ENCODE results near the gene KIRREL1.

The KIRREL1 gene

GRCh38 chr1:157993147-157993917, at the start of gene KIRREL1:
TSS of gene KIRREL1 (plus strand) at chr1:157993645. CDS start at chr1:157993677, 32 bp downstream.
- DNase-seq = peak in 2 of 3 donors; percentile 32 to 57

GRCh38 chr1:157944663-157945280, 48.7 kb upstream of the KIRREL1 start:
- peak; percentile 54 to 86 (median 80) for DNase-seq

GRCh38 chr1:157948312-157949073, 45.0 kb upstream of the KIRREL1 start:
- peak; percentile 71 to 76 (median 75) for DNase-seq

GRCh38 chr1:157949074-157949354, 44.4 kb upstream of the KIRREL1 start:
- no peak for DNase-seq

GRCh38 chr1:157951230-157951629, 42.2 kb upstream of the KIRREL1 start:
- no peak for DNase-seq

GRCh38 chr1:157952601-157953000, 40.8 kb upstream of the KIRREL1 start:
- no peak for DNase-seq

GRCh38 chr1:157955221-157955620, 38.2 kb upstream of the KIRREL1 start:
- peak; percentile 68 to 87 (median 78) for DNase-seq

GRCh38 chr1:157955857-157956256, 37.6 kb upstream of the KIRREL1 start:
- DNase-seq = peak; percentile 63 to 83 (median 82)

GRCh38 chr1:157956732-157957131, 36.7 kb upstream of the KIRREL1 start:
- DNase-seq = peak; percentile 56 to 59 (median 58)

GRCh38 chr1:157958263-157958662, 35.2 kb upstream of the KIRREL1 start:
- DNase-seq = no peak

GRCh38 chr1:157959750-157960149, 33.7 kb upstream of the KIRREL1 start:
- DNase-seq = no peak

GRCh38 chr1:157960773-157961172, 32.7 kb upstream of the KIRREL1 start:
- no peak for DNase-seq

- peak; percentile 79 to 88 (median 85) for DNase-seq
These were observed 31.4 kb upstream of the KIRREL1 start for GRCh38 chr1:157961805-157962762.

- peak; percentile 81 to 88 (median 88) for DNase-seq
These were observed 29.7 kb upstream of the KIRREL1 start for GRCh38 chr1:157963713-157964112.

GRCh38 chr1:157965584-157965983, 27.9 kb upstream of the KIRREL1 start:
- DNase-seq = no peak

- no peak for DNase-seq
These were observed 27.4 kb upstream of the KIRREL1 start for GRCh38 chr1:157966031-157966537.

- no peak for DNase-seq
These were observed 26.2 kb upstream of the KIRREL1 start for GRCh38 chr1:157967205-157967604.

- DNase-seq = no peak
These were observed 24.9 kb upstream of the KIRREL1 start for GRCh38 chr1:157968508-157968907.

- peak; percentile 24 to 75 (median 44) for DNase-seq
These were observed 24.5 kb upstream of the KIRREL1 start for GRCh38 chr1:157968946-157969345.

GRCh38 chr1:157969697-157970485, 23.6 kb upstream of the KIRREL1 start:
- DNase-seq = peak; percentile 47 to 62 (median 58)

- DNase-seq = peak; percentile 31 to 53 (median 38)
These were observed 21.7 kb upstream of the KIRREL1 start for GRCh38 chr1:157971769-157972168.

Measured in suppressor macrophage treated with lipopolysaccharide for 1 hour (primary cell).